Measurements from ENCODE around the gene CRYGB.
"Not testable (repeated sequence)": the region's sequence is repeated elsewhere in the genome, so short reads cannot be mapped to it uniquely, and the experiment has no call there.

Gene CRYGB

GRCh38 chr2:208125251-208125650 lies 20.7 kb downstream of the CRYGB start:
- Histone ChIP-seq H3K27me3 (ENCODE audit: control insufficient read depth, low read length) (peaks cover 19% of the 10 kb centered on the region), H3K4me2 (ENCODE audit: low read length) (no peak overlapping the region), H3K4me3 (ENCODE audit: low read length) (no peak overlapping the region), H4K20me1 (ENCODE audit: control insufficient read depth, insufficient read depth, low read depth, low read length) (no peaks in the 10 kb centered on the region), H3K36me3 (ENCODE audit: control insufficient read depth, low read length) (no peaks in the 10 kb centered on the region), H3F3A (ENCODE audit: control insufficient read depth, insufficient read depth) (no peaks in the 10 kb centered on the region), H3K79me2 (ENCODE audit: control insufficient read depth, low read length) (no peaks in the 10 kb centered on the region), H3K9me3 (ENCODE audit: control insufficient read depth, insufficient read depth, low read length) (no peaks in the 10 kb centered on the region), H3K27ac (ENCODE audit: low read depth, low read length) (no peak overlapping the region), H3K9me2 (replicated peaks; ENCODE audit: control insufficient read depth, low read length) (no peaks in the 10 kb centered on the region), H3K4me1 (ENCODE audit: control insufficient read depth, low read length) (no peaks in the 10 kb centered on the region)
- TF ChIP-seq CTCF (IDR thresholded peaks at IDR 0.05; ENCODE audit: low read depth, low read length, poor library complexity, severe bottlenecking), result no peak
- no peak for TF ChIP-seq EZH2phosphoT487 (IDR thresholded peaks at IDR 0.05; ENCODE audit: borderline replicate concordance, low read length)

- H3K9me3 ChIP-seq (ENCODE audit: control insufficient read depth, insufficient read depth, low read length); H3K79me2 ChIP-seq (ENCODE audit: control insufficient read depth, low read length); H3K36me3 ChIP-seq (ENCODE audit: control insufficient read depth, low read length); H3K4me3 ChIP-seq (ENCODE audit: low read length); H3F3A ChIP-seq (ENCODE audit: control insufficient read depth, insufficient read depth); H3K4me1 ChIP-seq (ENCODE audit: control insufficient read depth, low read length); H3K4me2 ChIP-seq (ENCODE audit: low read length); H3K9me2 ChIP-seq (replicated peaks; ENCODE audit: control insufficient read depth, low read length); H3K27ac ChIP-seq (ENCODE audit: low read depth, low read length); H4K20me1 ChIP-seq (ENCODE audit: control insufficient read depth, insufficient read depth, low read depth, low read length): not testable (repeated sequence)
- peaks cover 19% of the 10 kb centered on the region for H3K27me3 ChIP-seq (ENCODE audit: control insufficient read depth, low read length)
Observed at GRCh38 chr2:208124013-208124715, 21.8 kb downstream of the CRYGB start, which contains the start of gene CRYGD. Gene CRYGD, minus strand, starts transcription at chr2:208124524. Its CDS starts 51 bp downstream, at chr2:208124473.

- no peak for TF ChIP-seq CTCF (IDR thresholded peaks at IDR 0.05; ENCODE audit: low read depth, low read length, poor library complexity, severe bottlenecking)
- Histone ChIP-seq H3K9me3 (ENCODE audit: control insufficient read depth, insufficient read depth, low read length) (no peaks in the 10 kb centered on the region), H3K79me2 (ENCODE audit: control insufficient read depth, low read length) (no peaks in the 10 kb centered on the region), H3F3A (ENCODE audit: control insufficient read depth, insufficient read depth) (no peaks in the 10 kb centered on the region), H3K4me2 (ENCODE audit: low read length) (no peak overlapping the region), H3K27me3 (ENCODE audit: control insufficient read depth, low read length) (peaks cover 19% of the 10 kb centered on the region), H3K4me1 (ENCODE audit: control insufficient read depth, low read length) (no peaks in the 10 kb centered on the region), H3K27ac (ENCODE audit: low read depth, low read length) (no peak overlapping the region), H3K9me2 (replicated peaks; ENCODE audit: control insufficient read depth, low read length) (no peaks in the 10 kb centered on the region), H4K20me1 (ENCODE audit: control insufficient read depth, insufficient read depth, low read depth, low read length) (no peaks in the 10 kb centered on the region), H3K4me3 (ENCODE audit: low read length) (no peak overlapping the region), H3K36me3 (ENCODE audit: control insufficient read depth, low read length) (no peaks in the 10 kb centered on the region)
Observed at GRCh38 chr2:208122248-208122647, 23.7 kb downstream of the CRYGB start.

- Histone ChIP-seq H4K20me1 (ENCODE audit: control insufficient read depth, insufficient read depth, low read depth, low read length) (no peaks in the 10 kb centered on the region), H3K27ac (ENCODE audit: low read depth, low read length) (no peak overlapping the region), H3K9me2 (replicated peaks; ENCODE audit: control insufficient read depth, low read length) (no peaks in the 10 kb centered on the region), H3K4me3 (ENCODE audit: low read length) (no peak overlapping the region), H3K27me3 (ENCODE audit: control insufficient read depth, low read length) (peaks cover 12% of the 10 kb centered on the region; the same call in 1 of the 2 replicates), H3K36me3 (ENCODE audit: control insufficient read depth, low read length) (no peaks in the 10 kb centered on the region), H3K79me2 (ENCODE audit: control insufficient read depth, low read length) (no peaks in the 10 kb centered on the region), H3K9me3 (ENCODE audit: control insufficient read depth, insufficient read depth, low read length) (no peaks in the 10 kb centered on the region), H3K4me1 (ENCODE audit: control insufficient read depth, low read length) (no peaks in the 10 kb centered on the region), H3F3A (ENCODE audit: control insufficient read depth, insufficient read depth) (no peaks in the 10 kb centered on the region), H3K4me2 (ENCODE audit: low read length) (no peak overlapping the region)
- TF ChIP-seq EZH2phosphoT487 (IDR thresholded peaks at IDR 0.05; ENCODE audit: borderline replicate concordance, low read length) (no peak), CTCF (IDR thresholded peaks at IDR 0.05; ENCODE audit: low read depth, low read length, poor library complexity, severe bottlenecking) (no peak)
Observed at GRCh38 chr2:208118918-208119317, 27.0 kb downstream of the CRYGB start.

- not testable (repeated sequence) for H3K9me2 ChIP-seq (replicated peaks; ENCODE audit: control insufficient read depth, low read length); H3K36me3 ChIP-seq (ENCODE audit: control insufficient read depth, low read length); H3K4me1 ChIP-seq (ENCODE audit: control insufficient read depth, low read length); H3K79me2 ChIP-seq (ENCODE audit: control insufficient read depth, low read length); H4K20me1 ChIP-seq (ENCODE audit: control insufficient read depth, insufficient read depth, low read depth, low read length); H3K27me3 ChIP-seq (ENCODE audit: control insufficient read depth, low read length); H3K4me2 ChIP-seq (ENCODE audit: low read length); H3K4me3 ChIP-seq (ENCODE audit: low read length); H3K9me3 ChIP-seq (ENCODE audit: control insufficient read depth, insufficient read depth, low read length); H3K27ac ChIP-seq (ENCODE audit: low read depth, low read length); H3F3A ChIP-seq (ENCODE audit: control insufficient read depth, insufficient read depth)
Observed at GRCh38 chr2:208117390-208117789, 28.6 kb downstream of the CRYGB start.

All from DOHH2 (cell line).